Psoas muscle (tissue), 8 donors: ENCODE data around the gene SSR4. TPM values are rescaled to one million over a fixed set of nuclear protein-coding genes. Genes with fewer than 3 reads are reported as not detected.

Experiments
- ATAC-seq, 4 donors: fragments of 200-7000 bp; cut with Tn5 transposase; one replicate each; pipeline ENCODE4 v1.9.1; 2020; ENCODE audit warnings: moderate library complexity in 3 of 4, mild to moderate bottlenecking in 2 of 4
- DNase-seq, 2 donors: peaks; one replicate each; pipeline ENCODE4 v3.0.0-alpha.2; 2020
- H3K27ac ChIP-seq: fragments of 200-600 bp; one replicate; pipeline ENCODE4 v1.8.0; 2022
- H3K27me3 ChIP-seq, 3 donors: fragments of 200-600 bp in 1 of 3; one replicate each; pipeline versions ENCODE4 v1.6.1 to v1.8.0; 2013 to 2022; ENCODE audit warnings: low read length in 2 of 3, mild to moderate bottlenecking in 2 of 3, moderate library complexity in 1 of 3; ENCODE audit not compliant: insufficient read depth in 3 of 3
- H3K36me3 ChIP-seq, 2 donors: fragments of 200-600 bp in 1 of 2; one replicate each; pipeline versions ENCODE4 v1.6.1 to v1.8.0; 2013 to 2022; ENCODE audit warnings: low read depth in 1 of 2, mild to moderate bottlenecking in 1 of 2, moderate library complexity in 1 of 2; ENCODE audit not compliant: insufficient read depth in 1 of 2
- H3K4me1 ChIP-seq: fragments of 200-600 bp; one replicate; pipeline ENCODE4 v1.8.0; 2022
- H3K4me3 ChIP-seq: fragments of 200-600 bp; one replicate; pipeline ENCODE4 v1.8.0; 2022; ENCODE audit warnings: mild to moderate bottlenecking
- H3K9me3 ChIP-seq: fragments of 200-600 bp; one replicate; pipeline ENCODE4 v1.8.0; 2022
- WGBS, 3 donors: extraction: QIAGEN DNeasy Blood & Tissue Kit; methylation state at CpG; one replicate each; pipeline versions ENCODE4 v1.1.6 to v1.1.7; 2013; 5-methylcytosine and 5-hydroxymethylcytosine counted together
- intact Hi-C, 2 donors: fragments of 100-400 bp; cut with DNase I; formaldehyde crosslinking; loops; one replicate each; pipeline versions ENCODE4 v1.11.0 to v1.14.2; 2022
- polyA plus RNA-seq, 3 donors: library from polyadenylated mRNA; stranded (reverse); fragments of 200-250 nt; gene quantifications; one replicate each; pipeline ENCODE4 v1.2.3, GENCODE V29; 2013
- total RNA-seq, 4 donors: library from RNA; stranded (reverse); fragmentation: NEBNext Ultra II Directional in 2 of 4; extraction: Animal tissue kit (Norgen Biotek cat#: 25700) in 2 of 4; gene quantifications; one replicate each; pipeline versions ENCODE4 v1.2.1 to v1.2.4, GENCODE V29; 2021 to 2023
- TF ChIP-seq, protein P1 (sequence below): fragments of 200-600 bp; IDR thresholded peaks from one replicate; pipeline ENCODE4 v1.8.0; 2022; ENCODE audit warnings: antibody characterized with exemption
- donor health status: healthy with polysubstance abuse.
- donor health status: DM: no; HTN: no; CAD: no; lungs with moderate emphysema.
- donor health status: Bipolar disorder and iron deficiency.
- donor health status: healthy.
- donor health status: DM: yes; HTN: yes; CAD: no.
- donor health status: DM: no; HTN: no; CAD: no.
- donor health status: DM: no; HTN: no; CAD: no.
- donor health status: DM: yes; HTN: yes; CAD: no.

The SSR4 gene
- total and polyA plus RNA-seq, 7 donors = 57.2 to 198 (median 84.5) TPM

DNA sequence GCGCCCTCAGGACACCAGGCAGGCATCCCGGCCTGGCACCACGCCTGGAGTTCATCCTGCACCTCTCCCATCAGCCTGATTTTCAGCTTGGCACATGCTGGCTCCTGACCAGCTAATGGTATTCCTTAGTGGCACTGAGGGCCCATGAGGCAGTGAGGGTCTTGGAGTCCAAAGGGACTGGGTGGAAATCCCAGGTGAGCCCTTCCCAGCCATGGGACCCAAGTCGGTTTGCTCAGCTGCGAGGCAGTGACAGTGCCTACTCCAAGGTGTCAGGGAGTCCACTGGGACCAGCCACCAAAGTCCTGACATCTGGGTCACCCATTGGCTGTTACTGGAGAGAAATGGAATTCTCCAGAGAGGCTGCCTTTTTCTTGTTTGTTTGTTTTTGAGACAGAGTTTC, 4.9 kb downstream of the SSR4 start:
- H3K27ac ChIP-seq = no peak overlapping the region
- H3K4me3 ChIP-seq = no peak overlapping the region
- intact Hi-C loops = no loop called here
- no peaks in the 10 kb centered on the region for H3K27me3 ChIP-seq
- H3K36me3 ChIP-seq = peaks cover 4 to 13% of the 10 kb centered on the region in 2 donors
- DNase-seq (no peak), ATAC-seq (no peak)
- 82 to 90% (median 86%) methylated on average over 5 of the region's 5 CpGs for WGBS, 3 donors
- TF ChIP-seq, protein P1, sequence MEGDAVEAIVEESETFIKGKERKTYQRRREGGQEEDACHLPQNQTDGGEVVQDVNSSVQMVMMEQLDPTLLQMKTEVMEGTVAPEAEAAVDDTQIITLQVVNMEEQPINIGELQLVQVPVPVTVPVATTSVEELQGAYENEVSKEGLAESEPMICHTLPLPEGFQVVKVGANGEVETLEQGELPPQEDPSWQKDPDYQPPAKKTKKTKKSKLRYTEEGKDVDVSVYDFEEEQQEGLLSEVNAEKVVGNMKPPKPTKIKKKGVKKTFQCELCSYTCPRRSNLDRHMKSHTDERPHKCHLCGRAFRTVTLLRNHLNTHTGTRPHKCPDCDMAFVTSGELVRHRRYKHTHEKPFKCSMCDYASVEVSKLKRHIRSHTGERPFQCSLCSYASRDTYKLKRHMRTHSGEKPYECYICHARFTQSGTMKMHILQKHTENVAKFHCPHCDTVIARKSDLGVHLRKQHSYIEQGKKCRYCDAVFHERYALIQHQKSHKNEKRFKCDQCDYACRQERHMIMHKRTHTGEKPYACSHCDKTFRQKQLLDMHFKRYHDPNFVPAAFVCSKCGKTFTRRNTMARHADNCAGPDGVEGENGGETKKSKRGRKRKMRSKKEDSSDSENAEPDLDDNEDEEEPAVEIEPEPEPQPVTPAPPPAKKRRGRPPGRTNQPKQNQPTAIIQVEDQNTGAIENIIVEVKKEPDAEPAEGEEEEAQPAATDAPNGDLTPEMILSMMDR = no peak
- H3K9me3 ChIP-seq = no peaks in the 10 kb centered on the region
- peaks cover 5% of the 10 kb centered on the region for H3K4me1 ChIP-seq

DNA sequence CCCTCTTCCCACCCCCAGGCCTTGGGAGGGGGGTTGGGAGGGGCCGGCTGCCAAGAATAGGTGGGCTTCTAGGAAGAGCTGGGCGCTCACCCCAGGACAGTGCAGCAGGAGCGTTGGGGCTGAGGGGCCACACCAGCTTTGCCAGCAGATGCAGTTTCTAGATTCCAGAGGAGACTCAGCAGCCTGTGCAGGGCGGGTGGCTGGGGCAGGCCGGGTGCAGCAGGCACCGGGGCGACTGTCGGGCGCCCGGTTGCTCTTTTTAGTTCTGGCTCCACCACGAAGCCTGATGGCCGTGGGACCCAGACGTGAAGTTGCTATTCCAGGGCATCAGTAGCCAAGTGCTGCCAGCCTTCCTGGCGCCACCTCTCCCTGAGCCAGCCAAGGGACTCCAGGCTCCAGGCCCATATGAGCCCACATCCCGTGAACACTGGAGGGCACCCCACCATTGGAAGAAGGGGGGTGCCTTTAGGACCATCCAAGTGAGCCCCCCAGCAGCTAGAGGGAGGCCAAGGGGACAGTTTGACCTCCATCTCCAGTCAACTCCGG, 5.8 kb downstream of the SSR4 start:
- ATAC-seq (peak; percentile 22 to 44 (median 34)), DNase-seq (no peak)
- H3K4me1 ChIP-seq = peaks cover 5% of the 10 kb centered on the region
- TF ChIP-seq, protein P1 = no peak
- no peak overlapping the region for H3K27ac ChIP-seq
- WGBS, 3 donors = 40 to 60% (median 52%) methylated on average over 12 to 16 of the region's 16 CpGs
- no peak overlapping the region for H3K4me3 ChIP-seq
- intact Hi-C loops = no loop called here
- H3K9me3 ChIP-seq = no peaks in the 10 kb centered on the region
- no peaks in the 10 kb centered on the region for H3K27me3 ChIP-seq
- H3K36me3 ChIP-seq = peaks cover 4 to 13% of the 10 kb centered on the region in 2 donors

DNA sequence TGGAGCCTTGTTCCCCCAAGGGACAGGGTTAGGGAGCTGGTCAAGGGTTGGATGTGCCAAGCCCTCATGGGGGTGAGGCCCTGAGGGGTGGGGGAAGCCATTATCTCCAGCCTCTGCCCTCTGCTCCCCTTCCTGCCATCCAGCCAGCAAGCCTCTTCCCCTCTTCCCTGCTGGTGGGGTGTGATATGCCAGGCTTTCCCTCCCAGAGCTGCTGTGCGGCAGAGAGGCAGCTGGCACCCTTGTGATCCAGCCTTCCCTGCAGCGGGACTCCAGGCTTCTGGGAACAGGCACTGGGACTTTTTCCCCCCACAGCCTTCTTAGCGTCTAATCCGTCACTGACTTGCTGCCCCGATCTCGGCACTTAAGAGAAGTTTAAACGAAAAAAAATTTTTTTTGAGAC, 6.3 kb downstream of the SSR4 start:
- WGBS, 3 donors = 64 to 75% (median 68%) methylated on average over 5 to 7 of the region's 7 CpGs
- no peak for DNase-seq
- H3K27me3 ChIP-seq = no peaks in the 10 kb centered on the region
- no peaks in the 10 kb centered on the region for H3K4me1 ChIP-seq
- no peak overlapping the region for H3K27ac ChIP-seq
- peaks cover 4 to 13% of the 10 kb centered on the region in 2 donors for H3K36me3 ChIP-seq
- TF ChIP-seq, protein P1 = no peak
- intact Hi-C loops = no loop called here
- H3K4me3 ChIP-seq = no peak overlapping the region
- ATAC-seq = peak; percentile 2 to 20 (median 12)
- no peaks in the 10 kb centered on the region for H3K9me3 ChIP-seq

DNA sequence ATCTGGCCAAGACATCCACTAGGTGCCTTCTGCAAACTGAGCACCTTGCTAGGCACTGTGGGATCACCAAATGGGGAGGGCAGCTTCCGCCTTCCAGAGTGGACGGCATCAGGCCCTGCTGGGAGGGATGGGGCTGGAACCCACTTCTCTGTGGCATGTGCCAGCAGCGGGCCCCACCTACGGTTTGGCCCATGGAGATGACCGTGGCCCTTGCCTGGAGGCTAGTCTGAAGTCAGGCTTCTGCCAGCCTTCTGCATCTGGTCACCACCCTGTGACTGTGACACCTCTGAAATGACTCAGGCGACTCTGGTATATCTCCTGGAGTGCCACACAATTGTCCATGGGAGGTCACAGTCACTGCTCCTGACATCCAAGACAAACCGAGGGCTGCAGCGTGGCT, 7.2 kb downstream of the SSR4 start:
- intact Hi-C loops = no loop called here
- Histone ChIP-seq H3K4me3 (no peak overlapping the region), H3K27ac (no peak overlapping the region), H3K36me3 (peaks cover 4 to 13% of the 10 kb centered on the region in 2 donors), H3K4me1 (no peaks in the 10 kb centered on the region), H3K9me3 (no peaks in the 10 kb centered on the region), H3K27me3 (peaks cover 0 to 5% (median 0%) of the 10 kb centered on the region in 3 donors)
- ATAC-seq (no peak), DNase-seq (no peak)
- WGBS, 3 donors = 88 to 92% (median 89%) methylated on average over 7 to 8 of the region's 8 CpGs
- TF ChIP-seq, protein P1 = no peak

DNA sequence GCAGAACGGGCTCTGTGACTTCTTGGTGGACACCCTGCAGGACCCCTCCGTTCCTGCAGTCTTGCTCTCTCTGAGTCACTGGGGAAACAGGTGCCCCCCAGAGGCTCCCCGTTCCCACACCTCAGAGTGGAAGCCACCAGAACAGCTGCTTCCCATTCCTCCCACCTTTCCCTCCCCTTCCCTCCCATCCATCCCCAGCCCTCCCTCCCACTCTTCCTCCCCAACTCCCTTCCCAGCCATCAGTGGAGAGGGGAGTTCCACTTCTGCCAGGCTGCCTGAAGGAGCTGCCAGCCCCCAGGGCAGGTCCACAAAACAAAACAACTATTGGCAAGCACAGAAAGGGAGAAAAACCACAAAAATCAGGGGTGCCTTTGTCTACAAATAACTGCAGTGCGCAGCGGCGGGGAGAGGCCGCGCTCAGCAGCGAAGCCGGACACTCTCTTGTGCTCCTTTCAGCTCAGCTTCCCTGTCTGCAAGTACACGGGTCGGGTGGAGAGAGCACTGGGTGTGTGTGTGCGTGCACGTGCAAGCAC, 8.1 kb downstream of the SSR4 start:
- Histone ChIP-seq H3K27me3 (peaks cover 0 to 5% (median 0%) of the 10 kb centered on the region in 3 donors), H3K4me1 (no peaks in the 10 kb centered on the region), H3K9me3 (no peaks in the 10 kb centered on the region), H3K36me3 (peaks cover 0 to 8% of the 10 kb centered on the region in 2 donors), H3K27ac (no peak overlapping the region), H3K4me3 (no peak overlapping the region)
- intact Hi-C loops = no loop called here
- 68 to 87% (median 81%) methylated on average over 10 to 14 of the region's 14 CpGs for WGBS, 3 donors
- ATAC-seq (no peak), DNase-seq (no peak)
- TF ChIP-seq, protein P1 = no peak
